MM.1S (cell line): ENCODE data around the gene FBXO34.

ENCODE experiments used
- DNase-seq: peaks from one replicate; pipeline ENCODE4 v3.0.0-alpha.2; 2015
- H2AFZ ChIP-seq: fragments of 300-600 bp; sonication (generic); 2 replicates; pipeline ENCODE4 v1.6.0; 2016; ENCODE audit warnings: antibody characterized with exemption, low read length
- H3F3A ChIP-seq: fragments of 300-600 bp; sonication (generic); 2 replicates; pipeline ENCODE4 v1.6.1; 2016; ENCODE audit warnings: mild to moderate bottlenecking, antibody characterized with exemption, low read length, moderate library complexity, mixed read lengths; ENCODE audit not compliant: insufficient read depth
- H3K27ac ChIP-seq: fragments of 300-600 bp; sonication (generic); 2 replicates; pipeline ENCODE4 v1.5.1; 2016; ENCODE audit warnings: mild to moderate bottlenecking, low read length
- H3K27me3 ChIP-seq: fragments of 300-600 bp; sonication (generic); replicated peaks from 2 replicates; pipeline ENCODE4 v1.6.0; 2016; ENCODE audit warnings: low read length; ENCODE audit not compliant: insufficient read depth
- H3K36me3 ChIP-seq: fragments of 300-600 bp; sonication (generic); replicated peaks from 2 replicates; pipeline ENCODE4 v1.6.1; 2016; ENCODE audit warnings: mild to moderate bottlenecking, low read length, mixed read lengths; ENCODE audit not compliant: insufficient read depth
- H3K4me1 ChIP-seq: fragments of 300-600 bp; sonication (generic); 2 replicates; pipeline ENCODE4 v1.6.1; 2016; ENCODE audit warnings: low read length, mixed read lengths
- H3K4me2 ChIP-seq: fragments of 300-600 bp; sonication (generic); 2 replicates; pipeline ENCODE4 v1.6.0; 2016; ENCODE audit warnings: low read depth, low read length
- H3K4me3 ChIP-seq: fragments of 300-600 bp; sonication (generic); 2 replicates; pipeline ENCODE4 v1.5.1; 2016; ENCODE audit warnings: low read length, mixed read lengths
- H3K79me2 ChIP-seq: fragments of 300-600 bp; sonication (generic); 2 replicates; pipeline ENCODE4 v1.6.1; 2016; ENCODE audit warnings: mixed run types, low read length, mixed read lengths
- H3K9ac ChIP-seq: fragments of 300-600 bp; sonication (generic); 2 replicates; pipeline ENCODE4 v1.6.1; 2016; ENCODE audit warnings: low read length, mixed read lengths
- H3K9me2 ChIP-seq: fragments of 300-600 bp; sonication (generic); replicated peaks from 2 replicates; pipeline ENCODE4 v1.6.1; 2016; ENCODE audit warnings: mild to moderate bottlenecking, low read length, mixed read lengths; ENCODE audit not compliant: insufficient read depth
- H3K9me3 ChIP-seq: fragments of 300-600 bp; sonication (generic); replicated peaks from 2 replicates; pipeline ENCODE4 v1.6.1; 2016; ENCODE audit warnings: mild to moderate bottlenecking, low read length, mixed read lengths; ENCODE audit not compliant: insufficient read depth
- H4K20me1 ChIP-seq: fragments of 300-600 bp; sonication (generic); 2 replicates; pipeline ENCODE4 v1.6.1; 2016; ENCODE audit warnings: mild to moderate bottlenecking, low read length, moderate library complexity, mixed read lengths; ENCODE audit not compliant: insufficient read depth
- EZH2 ChIP-seq: fragments of 300-600 bp; sonication (generic); optimal IDR thresholded peaks from 2 replicates; pipeline ENCODE3; 2017; ENCODE audit warnings: low read depth, mild to moderate bottlenecking, antibody characterized with exemption, low read length, mixed read lengths
- EZH2phosphoT487 ChIP-seq: fragments of 300-600 bp; sonication (generic); IDR thresholded peaks from 2 replicates; pipeline ENCODE4 v1.6.1; 2018; ENCODE audit warnings: antibody characterized with exemption, low read length
- TF ChIP-seq, protein P1 (sequence below): fragments of 300-600 bp; sonication (generic); IDR thresholded peaks from 2 replicates; pipeline ENCODE4 v1.5.1; 2016; ENCODE audit warnings: antibody characterized with exemption, low read length, mixed read lengths

Gene FBXO34

DNA sequence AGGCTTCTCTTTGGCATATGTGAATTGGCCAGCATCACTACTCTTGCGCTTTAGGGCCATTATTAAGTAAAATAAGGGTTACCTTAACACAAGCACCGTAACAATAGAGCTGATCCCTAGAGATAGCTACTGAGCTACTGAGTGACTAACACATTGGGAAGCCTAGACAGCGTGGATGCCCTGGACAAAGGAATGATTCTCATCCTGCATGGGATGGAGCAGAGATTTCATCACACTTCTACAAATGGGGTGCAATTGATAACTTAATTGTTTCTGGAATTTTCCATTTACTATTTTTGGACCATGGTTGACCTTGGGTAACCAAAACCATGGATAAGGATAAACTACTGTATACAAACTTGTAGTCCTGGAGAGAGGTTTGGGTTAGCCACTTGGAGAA, 57.1 kb downstream of the FBXO34 start:
- Histone ChIP-seq H3K4me1 (peaks cover 7% of the 10 kb centered on the region; the same call in 1 of the 2 replicates), H3K9me2 (no peaks in the 10 kb centered on the region)

DNA sequence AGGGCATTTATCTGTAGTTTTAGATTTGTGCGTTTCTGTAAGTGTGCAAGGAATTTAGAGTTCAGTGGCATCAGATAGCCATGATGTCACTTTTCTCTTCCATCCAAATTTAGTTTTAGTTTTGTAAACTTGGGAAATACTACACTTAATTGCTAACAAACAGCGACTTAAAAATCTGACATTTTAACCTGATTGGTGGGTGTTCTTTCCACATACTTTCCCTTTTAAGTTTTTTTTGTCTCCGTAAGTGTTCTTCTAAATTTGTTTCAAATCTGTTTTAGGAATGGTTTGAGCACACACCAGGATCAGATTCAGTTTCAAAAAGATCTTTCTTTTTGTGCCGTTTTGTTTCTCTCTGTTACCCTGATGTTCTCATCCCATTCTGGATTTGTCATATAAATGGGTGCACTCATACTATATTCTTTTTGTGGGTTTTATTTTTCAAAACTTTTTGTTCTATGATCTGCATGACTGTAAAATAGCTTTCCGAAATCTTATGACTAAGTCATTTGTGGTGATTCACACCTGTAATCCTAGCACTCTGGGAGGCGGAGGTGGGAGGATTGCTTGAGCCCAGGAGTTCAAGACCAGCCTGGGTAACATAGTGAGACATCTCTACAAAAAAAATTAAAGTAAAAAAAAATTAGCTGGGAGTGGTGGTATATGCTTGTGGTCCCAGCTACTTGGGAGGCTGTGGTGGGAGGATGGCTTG, 58.9 kb downstream of the FBXO34 start:
- Histone ChIP-seq H4K20me1 (no peaks in the 10 kb centered on the region), H3K9ac (no peak overlapping the region), H2AFZ (no peak overlapping the region), H3K4me2 (no peak overlapping the region), H3K79me2 (peaks cover 21% of the 10 kb centered on the region), H3K9me3 (no peaks in the 10 kb centered on the region), H3K4me3 (no peak overlapping the region), H3K27me3 (no peaks in the 10 kb centered on the region), H3K4me1 (peaks cover 7% of the 10 kb centered on the region; the same call in 1 of the 2 replicates), H3K27ac (no peak overlapping the region), H3F3A (peaks cover 5% of the 10 kb centered on the region; the same call in 1 of the 2 replicates), H3K36me3 (no peaks in the 10 kb centered on the region), H3K9me2 (no peaks in the 10 kb centered on the region)
- no peak for DNase-seq
- TF ChIP-seq, protein P1, sequence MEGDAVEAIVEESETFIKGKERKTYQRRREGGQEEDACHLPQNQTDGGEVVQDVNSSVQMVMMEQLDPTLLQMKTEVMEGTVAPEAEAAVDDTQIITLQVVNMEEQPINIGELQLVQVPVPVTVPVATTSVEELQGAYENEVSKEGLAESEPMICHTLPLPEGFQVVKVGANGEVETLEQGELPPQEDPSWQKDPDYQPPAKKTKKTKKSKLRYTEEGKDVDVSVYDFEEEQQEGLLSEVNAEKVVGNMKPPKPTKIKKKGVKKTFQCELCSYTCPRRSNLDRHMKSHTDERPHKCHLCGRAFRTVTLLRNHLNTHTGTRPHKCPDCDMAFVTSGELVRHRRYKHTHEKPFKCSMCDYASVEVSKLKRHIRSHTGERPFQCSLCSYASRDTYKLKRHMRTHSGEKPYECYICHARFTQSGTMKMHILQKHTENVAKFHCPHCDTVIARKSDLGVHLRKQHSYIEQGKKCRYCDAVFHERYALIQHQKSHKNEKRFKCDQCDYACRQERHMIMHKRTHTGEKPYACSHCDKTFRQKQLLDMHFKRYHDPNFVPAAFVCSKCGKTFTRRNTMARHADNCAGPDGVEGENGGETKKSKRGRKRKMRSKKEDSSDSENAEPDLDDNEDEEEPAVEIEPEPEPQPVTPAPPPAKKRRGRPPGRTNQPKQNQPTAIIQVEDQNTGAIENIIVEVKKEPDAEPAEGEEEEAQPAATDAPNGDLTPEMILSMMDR: no peak
- TF ChIP-seq EZH2phosphoT487 (no peak), EZH2 (no peak)

More for the DNA sequence above, 57.1 kb downstream of the FBXO34 start:
- no peak overlapping the region for H3K4me3 ChIP-seq
- TF ChIP-seq EZH2phosphoT487 (no peak), EZH2 (no peak)
- TF ChIP-seq, protein P1: no peak
- peaks cover 4% of the 10 kb centered on the region for H3K79me2 ChIP-seq
- no peaks in the 10 kb centered on the region for H3K27me3 ChIP-seq
- no peaks in the 10 kb centered on the region for H3K36me3 ChIP-seq
- H4K20me1 ChIP-seq: no peaks in the 10 kb centered on the region
- H3F3A ChIP-seq: peaks cover 5% of the 10 kb centered on the region; the same call in 1 of the 2 replicates
- H3K9ac ChIP-seq: no peak overlapping the region
- no peak for DNase-seq
- H2AFZ ChIP-seq: no peak overlapping the region
- H3K4me2 ChIP-seq: no peak overlapping the region
- H3K9me3 ChIP-seq: no peaks in the 10 kb centered on the region
- H3K27ac ChIP-seq: no peak overlapping the region

DNA sequence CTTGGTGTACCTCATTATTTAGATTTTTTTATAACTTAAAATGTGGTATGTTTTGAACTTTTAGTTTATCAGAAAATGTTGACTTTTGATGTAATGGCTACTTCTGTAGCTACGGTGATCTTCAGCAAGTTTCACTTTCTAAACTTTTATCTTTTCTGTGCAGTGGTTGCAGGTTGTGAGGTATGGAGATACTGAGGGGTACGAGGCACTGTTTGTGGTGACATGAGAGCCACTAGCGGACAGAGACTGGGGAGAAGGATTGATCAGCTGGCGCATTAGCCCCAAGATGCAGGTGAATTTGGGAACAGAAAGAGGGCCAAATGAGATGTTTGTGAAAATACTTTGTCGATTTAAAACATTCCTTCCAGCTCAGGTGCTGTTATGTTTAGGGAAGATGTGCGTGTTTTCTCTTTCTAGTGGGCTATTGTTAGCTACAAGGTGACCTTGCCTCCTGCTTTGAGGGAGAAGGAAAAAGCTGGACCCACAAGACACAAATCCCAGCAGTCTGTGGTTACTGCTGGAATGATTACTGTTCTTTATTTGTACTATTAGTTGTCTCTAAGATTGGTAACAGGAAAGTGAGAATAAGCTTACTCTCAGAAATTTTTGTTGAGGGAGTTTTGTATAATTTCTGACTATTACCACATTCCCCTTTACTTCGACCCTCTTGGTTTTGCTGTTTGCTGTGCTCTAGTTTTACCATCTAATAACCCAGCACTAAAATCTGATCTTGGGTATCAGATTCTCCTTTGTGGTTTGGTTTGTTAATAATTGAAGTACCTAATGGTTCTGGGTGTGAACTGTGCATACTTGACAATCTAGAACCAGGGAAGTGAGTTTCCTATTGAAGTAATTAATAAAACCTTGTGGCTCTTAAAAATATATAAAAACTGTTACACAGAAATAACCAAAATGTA, 61.7 kb downstream of the FBXO34 start:
- DNase-seq: peak; percentile 62
- H3K4me2 ChIP-seq: peak overlapping the region; percentile 72
- H3K27ac ChIP-seq: peak overlapping the region; percentile 59; the same call in 1 of the 2 replicates

More for the DNA sequence above, 61.7 kb downstream of the FBXO34 start:
- no peaks in the 10 kb centered on the region for H3K9me2 ChIP-seq
- H3F3A ChIP-seq: peaks cover 5% of the 10 kb centered on the region; the same call in 1 of the 2 replicates
- H3K4me3 ChIP-seq: peak overlapping the region; percentile 29; the same call in 1 of the 2 replicates
- TF ChIP-seq, protein P1: no peak
- no peak for TF ChIP-seq EZH2
- H2AFZ ChIP-seq: no peak overlapping the region
- no peaks in the 10 kb centered on the region for H3K9me3 ChIP-seq
- peaks cover 7% of the 10 kb centered on the region; the same call in 1 of the 2 replicates for H3K4me1 ChIP-seq
- H3K27me3 ChIP-seq: no peaks in the 10 kb centered on the region
- H3K9ac ChIP-seq: no peak overlapping the region
- H3K36me3 ChIP-seq: no peaks in the 10 kb centered on the region
- H4K20me1 ChIP-seq: no peaks in the 10 kb centered on the region
- H3K79me2 ChIP-seq: peaks cover 23% of the 10 kb centered on the region
